Adrenal gland (tissue), 12 donors: ENCODE data around the gene DMAC2L. TPM values are rescaled to one million over a fixed set of nuclear protein-coding genes. Genes with fewer than 3 reads are reported as not detected.
"Not testable (repeated sequence)": the region's sequence is repeated elsewhere in the genome, so short reads cannot be mapped to it uniquely, and the experiment has no call there.

Experiments used
- DNase-seq, 7 donors: peaks; one replicate each; pipeline ENCODE4 v3.0.0-alpha.2; 2019 to 2020
- H3K27ac ChIP-seq, 5 donors: fragments of 200-600 bp; sonication (generic) in 4 of 5; 1 replicate in 3 of 5; 2 replicates in 2 of 5; pipeline versions ENCODE4 v1.5.1 to v1.8.0; 2016 to 2020; ENCODE audit warnings: mild to moderate bottlenecking in 1 of 5
- H3K27me3 ChIP-seq: fragments of 200-600 bp; 2 replicates; pipeline ENCODE4 v1.8.0; 2021
- H3K36me3 ChIP-seq, 2 donors: fragments of 200-600 bp; replicated peaks in 1 of 2; 1 replicate in 1 of 2; 2 replicates in 1 of 2; pipeline versions ENCODE4 v1.5.1 to v1.8.0; 2018 to 2022
- H3K4me1 ChIP-seq, 2 donors: fragments of 200-600 bp; replicated peaks in 1 of 2; 1 replicate in 1 of 2; 2 replicates in 1 of 2; pipeline versions ENCODE4 v1.5.1 to v1.8.0; 2018 to 2021
- H3K4me3 ChIP-seq, 4 donors: fragments of 200-600 bp; sonication (generic) in 3 of 4; one replicate each; pipeline ENCODE4 v1.5.1; 2016 to 2018
- H3K9me3 ChIP-seq, 3 donors: fragments of 200-600 bp; sonication (generic) in 1 of 3; replicated peaks in 1 of 3; 1 replicate in 2 of 3; 2 replicates in 1 of 3; pipeline versions ENCODE4 v1.5.1 to v1.8.0; 2016 to 2021
- CTCF ChIP-seq, 6 experiments: fragments of 450-650 bp in 4 of 6; fragments of 200-600 bp in 2 of 6; sonication (generic) in 1 of 6; IDR thresholded peaks; 1 replicate in 5 of 6; 2 replicates in 1 of 6; pipeline versions ENCODE4 v1.5.1 to v1.8.0; 2016 to 2021; ENCODE audit warnings: antibody characterized with exemption in 6 of 6, mild to moderate bottlenecking in 2 of 6, moderate library complexity in 1 of 6
- POLR2A ChIP-seq, 2 donors: fragments of 450-650 bp; IDR thresholded peaks; one replicate each; pipeline ENCODE4 v1.6.1; 2017; ENCODE audit warnings: antibody characterized with exemption in 2 of 2, mild to moderate bottlenecking in 2 of 2, moderate library complexity in 1 of 2
- WGBS, 4 donors: extraction: QIAGEN DNeasy Blood & Tissue Kit in 2 of 4; methylation state at CpG; one replicate each; pipeline versions ENCODE4 v1.1.5 to v1.1.7; 2013 to 2017; 5-methylcytosine and 5-hydroxymethylcytosine counted together
- intact Hi-C, 2 donors: fragments of 100-400 bp; cut with DNase I; formaldehyde crosslinking; loops; one replicate each; pipeline versions ENCODE4 v1.14.1 to v1.15.0; 2022 to 2023
- polyA plus RNA-seq, 3 donors: library from polyadenylated mRNA; stranded (reverse); fragments of 200-250 nt in 2 of 3; fragments of 350-450 nt in 1 of 3; fragmentation: Illumina TruSeq in 1 of 3; extraction: RNeasy Lipid Tissue Mini Kit (QIAGEN cat#74804) in 1 of 3; gene quantifications; one replicate each; pipeline ENCODE4 v1.2.3, GENCODE V29; 2013 to 2014
- total RNA-seq, 9 donors: library from RNA; depleted of rRNA in 4 of 9; stranded (reverse); fragments of >200 nt in 4 of 9; fragments of 120-200 nt in 1 of 9; fragmentation: NEBNext Ultra II Directional in 1 of 9; extraction: Animal tissue kit (Norgen Biotek cat#: 25700) in 1 of 9; gene quantifications; one replicate each; pipeline versions ENCODE4 v1.1.0 to v1.2.4, GENCODE V29; 2013 to 2023
- donor health status: healthy with polysubstance abuse.
- donor health status: Bipolar disorder and iron deficiency.
- donor health status: DM: yes; HTN: yes; CAD: no.
- donor health status: DM: no; HTN: no; CAD: no.
- donor health status: DM: no; HTN: no; CAD: no.
- donor health status: DM: yes; HTN: yes; CAD: no.

The DMAC2L gene
- total and polyA plus RNA-seq, 12 donors, result 4.8 to 19.9 (median 12.9) TPM

- H3K27me3 ChIP-seq, result no peaks in the 10 kb centered on the region
- no peak for DNase-seq
- TF ChIP-seq POLR2A (IDR thresholded peaks at IDR 0.05), result no peak
- TF ChIP-seq CTCF (IDR thresholded peaks at IDR 0.05), result no peak
- no peak overlapping the region for H3K4me3 ChIP-seq
- WGBS, 4 donors, result 3 to 74% (median 53%) methylated on average over 1 of the region's 1 CpG
- no peaks in the 10 kb centered on the region for H3K4me1 ChIP-seq
- no peaks in the 10 kb centered on the region for H3K36me3 ChIP-seq
- intact Hi-C loops, result no loop called here
- H3K9me3 ChIP-seq, result no peaks in the 10 kb centered on the region
- H3K27ac ChIP-seq, result no peak overlapping the region
Observed at GRCh38 chr14:50354527-50354926, 42.4 kb downstream of the DMAC2L start.

- H3K4me1 ChIP-seq, result no peaks in the 10 kb centered on the region
- H3K36me3 ChIP-seq, result no peaks in the 10 kb centered on the region
- no peak for DNase-seq
- 87 to 100% (median 94%) methylated on average over 1 of the region's 1 CpG for WGBS, 4 donors
- intact Hi-C loops, result loop anchor here in 1 of 2 donors (5.0 kb wide), 1 partner anchor 37 kb away; no protein-coding TSS in a partner anchor
- H3K4me3 ChIP-seq, result no peak overlapping the region
- no peaks in the 10 kb centered on the region for H3K9me3 ChIP-seq
- H3K27ac ChIP-seq, result no peak overlapping the region
- H3K27me3 ChIP-seq, result no peaks in the 10 kb centered on the region
- TF ChIP-seq CTCF (IDR thresholded peaks at IDR 0.05) (no peak), POLR2A (IDR thresholded peaks at IDR 0.05) (no peak)
Observed at GRCh38 chr14:50355692-50356091, 43.6 kb downstream of the DMAC2L start.

GRCh38 chr14:50356283-50356682 lies 44.2 kb downstream of the DMAC2L start:
- H3K4me1 ChIP-seq, H3K27ac ChIP-seq: not testable (repeated sequence)
- 88 to 91% (median 89%) methylated on average over 3 of the region's 3 CpGs for WGBS, 4 donors

GRCh38 chr14:50357124-50357523 lies 45.0 kb downstream of the DMAC2L start:
- WGBS, 4 donors, result 66 to 84% (median 74%) methylated on average over 6 of the region's 6 CpGs
- intact Hi-C loops, result loop anchor here in 1 of 2 donors (5.0 kb wide), 1 partner anchor 35 kb away; no protein-coding TSS in a partner anchor
- no peak for DNase-seq
- no peaks in the 10 kb centered on the region for H3K4me1 ChIP-seq
- no peak overlapping the region for H3K27ac ChIP-seq
- no peak for TF ChIP-seq POLR2A (IDR thresholded peaks at IDR 0.05)
- TF ChIP-seq CTCF (IDR thresholded peaks at IDR 0.05), result no peak
- no peaks in the 10 kb centered on the region for H3K36me3 ChIP-seq
- H3K27me3 ChIP-seq, result no peaks in the 10 kb centered on the region
- H3K9me3 ChIP-seq, result no peaks in the 10 kb centered on the region
- no peak overlapping the region for H3K4me3 ChIP-seq

More at GRCh38 chr14:50356283-50356682, 44.2 kb downstream of the DMAC2L start:
- not testable (repeated sequence) for H3K36me3 ChIP-seq, H3K4me3 ChIP-seq, H3K27me3 ChIP-seq, H3K9me3 ChIP-seq, DNase-seq
- intact Hi-C loops, result loop anchor here in 1 of 2 donors (5.0 kb wide), 1 partner anchor 36 kb away; no protein-coding TSS in a partner anchor

- WGBS, 4 donors, result 93 to 99% (median 96%) methylated on average over 4 of the region's 4 CpGs
Observed at GRCh38 chr14:50357753-50358395, 45.8 kb downstream of the DMAC2L start.

More at GRCh38 chr14:50357753-50358395, 45.8 kb downstream of the DMAC2L start:
- no peak overlapping the region for H3K4me3 ChIP-seq
- peaks cover 0 to 1% of the 10 kb centered on the region in 2 donors for H3K4me1 ChIP-seq
- H3K9me3 ChIP-seq, result no peaks in the 10 kb centered on the region
- H3K27me3 ChIP-seq, result no peaks in the 10 kb centered on the region
- TF ChIP-seq CTCF (IDR thresholded peaks at IDR 0.05), result no peak
- no peak for TF ChIP-seq POLR2A (IDR thresholded peaks at IDR 0.05)
- H3K27ac ChIP-seq, result no peak overlapping the region
- H3K36me3 ChIP-seq, result no peaks in the 10 kb centered on the region
- no peak for DNase-seq
- intact Hi-C loops, result loop anchor here in 1 of 2 donors (5.0 kb wide), 1 partner anchor 34 kb away; no protein-coding TSS in a partner anchor
